Limb (tissue), 2 donors: ENCODE results near the gene CNTFR.
"Not testable (repeated sequence)": the region's sequence is repeated elsewhere in the genome, so short reads cannot be mapped to it uniquely, and the experiment has no call there.

Source experiments
- DNase-seq, 2 donors: peaks; one replicate each; pipeline ENCODE4 v3.0.0-alpha.2; 2016; ENCODE audit errors: extremely low spot score in 2 of 2

CNTFR gene, protein sequence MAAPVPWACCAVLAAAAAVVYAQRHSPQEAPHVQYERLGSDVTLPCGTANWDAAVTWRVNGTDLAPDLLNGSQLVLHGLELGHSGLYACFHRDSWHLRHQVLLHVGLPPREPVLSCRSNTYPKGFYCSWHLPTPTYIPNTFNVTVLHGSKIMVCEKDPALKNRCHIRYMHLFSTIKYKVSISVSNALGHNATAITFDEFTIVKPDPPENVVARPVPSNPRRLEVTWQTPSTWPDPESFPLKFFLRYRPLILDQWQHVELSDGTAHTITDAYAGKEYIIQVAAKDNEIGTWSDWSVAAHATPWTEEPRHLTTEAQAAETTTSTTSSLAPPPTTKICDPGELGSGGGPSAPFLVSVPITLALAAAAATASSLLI

GRCh38 chr9:34589636-34590380, at the start of gene CNTFR:
CNTFR (minus strand) TSS chr9:34589724; CDS start chr9:34568981, 20,743 bp downstream.
- peak in 1 of 2 donors; percentile 88 for DNase-seq

DNA sequence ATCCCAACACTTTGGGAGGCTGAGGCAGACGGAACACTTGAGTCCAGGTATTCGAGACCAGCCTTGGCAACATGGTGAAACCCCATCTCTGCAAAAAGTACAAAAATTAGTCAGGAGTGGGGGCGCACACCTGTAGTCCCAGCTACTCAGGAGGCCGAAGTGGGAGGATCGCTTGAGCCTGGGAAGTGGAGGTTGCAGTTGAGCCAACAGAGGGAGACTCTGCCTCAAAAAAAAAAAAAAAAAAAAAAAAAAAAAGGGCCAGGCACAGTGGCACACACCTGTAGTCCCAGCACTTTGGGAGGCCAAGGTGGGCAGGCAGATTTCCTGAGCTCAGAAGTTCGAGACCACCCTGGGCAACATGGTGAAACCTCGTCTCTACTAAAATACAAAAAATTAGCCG, 49.8 kb upstream of the CNTFR start:
- DNase-seq = not testable (repeated sequence)

- DNase-seq = no peak
Observed at GRCh38 chr9:34638138-34638445, 48.6 kb upstream of the CNTFR start.

- DNase-seq = peak; percentile 89 to 96
Observed at GRCh38 chr9:34637356-34638137, 48.0 kb upstream of the CNTFR start, which contains the start of gene SIGMAR1. SIGMAR1 (minus strand) TSS chr9:34637787; CDS start chr9:34637697, 90 bp downstream.

DNA sequence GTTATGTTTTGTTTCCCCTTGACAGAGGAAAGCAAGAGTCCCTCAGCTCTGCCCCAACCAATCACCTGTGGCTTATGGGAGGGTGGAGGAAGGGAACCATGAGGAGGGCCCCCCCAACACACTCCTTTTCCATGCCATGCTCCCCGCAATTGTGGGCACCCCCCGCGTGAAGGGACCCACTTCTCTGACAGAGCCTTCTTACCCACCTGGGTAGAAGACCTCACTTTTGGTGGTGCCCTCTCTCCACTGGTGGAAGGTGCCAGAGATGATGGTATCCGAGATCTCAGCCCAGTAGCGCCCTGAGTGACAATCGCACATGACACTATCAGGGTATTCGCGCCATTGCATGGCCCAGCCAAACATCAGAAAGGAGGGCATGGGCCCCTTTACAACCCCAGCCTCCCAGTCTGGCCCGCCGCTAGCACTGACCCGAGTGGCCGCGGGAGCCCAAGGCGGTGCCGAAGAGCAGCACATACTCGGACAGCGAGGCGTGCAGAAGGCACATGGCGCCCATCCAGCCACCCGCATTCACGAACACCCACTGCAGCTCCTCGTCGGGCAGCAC, 47.3 kb upstream of the CNTFR start:
- no peak for DNase-seq

- DNase-seq = no peak
Observed at GRCh38 chr9:34635556-34635955, 46.0 kb upstream of the CNTFR start.

DNA sequence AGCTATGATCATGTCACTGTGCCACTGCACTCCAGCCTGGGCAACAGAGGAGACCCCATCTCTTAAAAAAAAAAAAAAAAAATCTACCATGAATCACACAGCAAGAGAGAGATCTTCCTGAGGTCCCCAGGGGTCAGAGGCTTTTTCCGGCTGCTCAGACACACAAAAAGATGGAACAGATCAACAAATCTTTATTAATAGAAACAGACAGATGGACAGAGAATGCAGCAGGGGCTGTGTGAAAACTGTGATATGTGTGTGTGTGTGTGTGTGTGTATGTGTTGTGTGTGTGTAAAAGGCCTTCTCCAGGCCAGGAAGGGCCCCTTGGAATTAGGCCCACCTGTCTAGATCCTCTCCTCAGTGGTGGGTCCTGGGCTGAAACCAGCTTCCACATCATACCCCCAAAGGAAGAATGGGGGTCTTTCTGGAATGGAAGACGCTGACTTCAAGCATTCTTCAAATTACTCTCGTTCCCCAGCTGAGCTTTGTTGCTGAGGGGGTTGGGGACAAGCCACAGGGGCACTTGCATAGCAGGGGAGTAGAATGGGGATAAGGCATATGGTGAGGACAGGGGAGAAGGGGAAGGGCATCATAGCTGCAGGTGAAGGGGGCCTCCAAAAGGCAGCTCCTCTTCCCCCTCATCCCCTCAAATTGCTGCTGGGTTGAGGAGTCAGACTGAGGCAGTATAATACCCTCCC, 45.2 kb upstream of the CNTFR start:
- DNase-seq = no peak

GRCh38 chr9:34633851-34634550, 44.5 kb upstream of the CNTFR start:
- DNase-seq = peak; percentile 83 to 85

- no peak for DNase-seq
Observed at GRCh38 chr9:34633166-34633565, 43.6 kb upstream of the CNTFR start.

DNA sequence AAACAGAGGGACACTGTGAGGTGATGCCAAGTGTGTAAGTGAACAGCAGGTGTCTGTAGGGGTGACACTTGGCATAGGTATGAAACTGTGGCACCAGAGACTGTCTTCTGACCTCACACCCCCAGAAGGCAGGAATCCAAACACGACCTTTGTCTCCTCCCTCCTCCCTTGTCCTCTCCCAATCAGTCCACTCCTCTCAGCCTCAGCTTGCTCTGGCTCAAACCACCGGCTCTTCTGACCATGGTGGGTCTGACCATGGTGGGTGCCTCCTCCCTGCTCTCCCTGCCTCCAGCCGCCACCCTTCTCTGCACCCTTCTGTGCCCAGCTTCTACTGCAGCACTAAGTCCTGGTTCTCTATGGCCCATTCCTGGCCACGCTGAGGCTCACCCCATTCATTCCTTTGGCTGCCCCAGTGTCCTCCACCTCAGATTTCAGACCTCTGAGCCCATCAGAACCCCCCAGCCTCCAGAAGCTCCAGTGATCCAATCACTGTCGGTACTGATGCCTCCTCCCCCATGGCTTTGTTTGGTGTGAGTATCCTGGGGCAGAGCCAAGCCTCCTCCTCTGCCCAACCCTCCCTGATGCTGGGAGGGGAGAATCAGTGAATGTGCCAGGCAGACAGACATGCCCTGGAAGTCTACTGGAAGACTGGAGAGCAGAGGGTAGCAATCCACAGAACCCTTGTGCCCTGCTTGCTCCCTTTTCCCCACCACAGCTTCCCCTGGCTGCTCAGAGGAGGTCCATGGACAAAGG, 41.1 kb upstream of the CNTFR start:
- DNase-seq = no peak

DNA sequence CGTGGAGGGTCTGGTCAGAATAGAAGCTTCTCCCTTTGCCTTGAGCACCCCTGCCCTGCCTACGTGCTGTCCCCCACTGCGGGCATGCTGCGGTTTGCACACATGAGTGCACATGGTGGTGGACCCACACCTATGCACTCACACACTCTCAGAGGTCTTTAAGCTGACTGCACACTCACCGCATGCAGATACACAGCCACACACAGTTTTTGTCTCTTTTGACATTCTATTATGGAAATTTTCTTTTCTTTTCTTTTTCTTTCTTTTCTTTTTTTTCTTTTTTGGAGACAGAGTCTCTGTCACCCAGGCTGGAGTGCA, 39.9 kb upstream of the CNTFR start:
- no peak for DNase-seq

- DNase-seq = no peak
Observed at GRCh38 chr9:34628656-34629490, 39.3 kb upstream of the CNTFR start, which contains the start of gene ARID3C. ARID3C (minus strand) TSS chr9:34629066; CDS start chr9:34628014, 1,052 bp downstream.

DNA sequence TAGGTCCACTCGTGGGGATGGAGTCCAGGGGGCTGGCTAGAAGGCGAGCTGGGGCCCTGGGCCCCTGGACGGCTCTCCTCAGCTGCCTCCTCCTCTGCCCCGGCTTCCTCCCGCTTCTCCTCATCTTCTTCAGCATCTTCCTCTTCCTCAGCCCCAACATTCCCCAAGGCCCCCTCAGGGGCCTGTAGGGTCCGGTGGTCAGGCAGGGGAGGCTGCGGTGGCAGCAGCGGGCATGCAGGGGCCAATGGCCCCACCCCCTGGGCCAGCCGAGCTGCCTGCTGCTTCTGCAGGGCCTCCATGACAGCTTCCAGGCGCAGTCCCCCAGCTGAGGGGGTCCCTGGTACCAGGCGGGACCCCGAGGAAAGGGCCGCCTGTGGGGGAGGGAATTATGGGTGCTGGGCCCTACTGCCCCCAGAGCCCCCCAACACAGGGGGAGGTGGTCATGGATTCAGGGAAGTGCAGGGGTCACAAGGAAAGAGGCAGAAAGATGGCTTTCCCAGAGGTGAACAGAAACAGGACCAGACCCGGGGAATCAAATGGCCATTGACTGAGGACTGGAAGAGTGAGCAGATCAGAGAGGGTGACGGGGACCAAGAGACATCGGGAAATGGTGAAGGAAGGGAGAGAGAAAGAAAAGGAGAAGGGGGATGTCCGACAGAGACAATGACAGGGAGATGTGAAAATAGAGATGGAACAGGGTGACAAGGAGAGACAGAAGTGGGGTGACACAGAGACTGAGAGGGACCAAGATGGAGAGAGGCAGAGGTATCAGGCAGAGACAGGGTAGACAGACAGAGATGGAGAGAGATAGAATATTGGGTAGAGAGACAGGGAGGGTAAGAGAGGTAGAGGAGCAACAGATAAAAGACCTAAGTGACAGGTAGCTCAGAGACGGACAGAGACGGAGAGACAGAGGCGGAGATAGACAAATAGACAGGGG, 38.5 kb upstream of the CNTFR start:
- DNase-seq = no peak

- DNase-seq = no peak
Observed at GRCh38 chr9:34625186-34625486, 35.6 kb upstream of the CNTFR start.

- DNase-seq = peak in 1 of 2 donors; percentile 58
Observed at GRCh38 chr9:34624475-34625185, 35.1 kb upstream of the CNTFR start.

DNA sequence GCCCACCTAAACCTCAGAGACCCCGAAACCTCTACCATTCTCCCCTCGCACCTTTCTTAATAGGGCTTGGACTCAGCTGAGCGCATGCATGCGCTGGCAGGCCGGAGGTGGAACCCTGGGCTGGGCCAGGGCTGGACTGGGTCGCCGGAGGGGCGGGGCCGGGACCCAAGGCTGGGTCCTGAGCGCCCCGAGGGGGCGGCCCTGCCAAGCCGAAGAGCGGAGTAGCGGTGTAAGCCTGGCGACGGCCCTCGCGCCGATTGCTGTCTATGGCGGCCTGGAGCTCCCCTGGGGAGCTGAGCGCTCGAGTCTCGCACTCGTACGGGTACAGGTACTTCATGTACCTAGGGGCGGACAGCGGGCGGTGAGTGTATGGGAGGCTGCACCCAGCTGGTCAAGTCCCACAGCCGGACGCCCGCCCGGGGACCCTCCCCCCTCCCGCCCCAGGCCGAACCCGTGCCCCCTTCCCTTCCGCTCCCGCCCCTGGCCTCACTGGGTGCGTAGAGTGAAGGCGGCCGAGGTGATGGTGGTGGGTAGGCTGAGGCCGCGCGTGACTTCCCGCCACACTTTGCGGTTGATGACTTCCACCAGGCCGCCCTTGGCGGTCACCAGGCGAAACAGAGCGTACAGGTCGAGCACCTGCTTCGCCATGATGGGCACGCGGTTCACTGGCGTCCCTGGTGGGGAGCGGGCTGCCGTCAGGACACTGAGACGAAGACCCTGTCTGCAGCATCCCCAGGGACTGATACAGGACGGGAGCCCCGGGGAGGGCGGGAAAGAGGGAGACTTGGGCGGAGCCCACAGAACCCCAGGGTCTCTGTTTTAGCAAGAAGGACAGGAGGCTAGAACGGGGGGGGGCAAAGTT, 34.1 kb upstream of the CNTFR start:
- no peak for DNase-seq
